ENCODE data around the gene PILRA. TPM values are rescaled to one million over a fixed set of nuclear protein-coding genes. Genes with fewer than 3 reads are reported as not detected.

PILRA gene
- total and polyA plus RNA-seq, 2 of the 8 experiments (the other 6 are each of a cell fraction or from before 2014, with no cell fraction given), result 7.6 to 10.6 TPM

- H3K23ac ChIP-seq (ENCODE audit: insufficient read length), result no peak overlapping the region
- H3K18ac ChIP-seq (ENCODE audit: extremely low read depth, low read length), result no peak overlapping the region
- H4K20me1 ChIP-seq (replicated peaks in 1 of 2; ENCODE audit: control insufficient read depth in 1 of 2, insufficient read depth in 2 of 2, low read length in 2 of 2), result no peaks in the 10 kb centered on the region
- H2BK5ac ChIP-seq (ENCODE audit: low read depth, low read length), result no peak overlapping the region
- CTCF ChIA-PET (ENCODE audit: partially characterized antibody), result interaction anchor here (4.2 kb wide), 1 partner anchor 15 kb away, joined by 17 read pairs; no protein-coding TSS in a partner anchor
- H3K79me1 ChIP-seq (ENCODE audit: low read depth, low read length), result no peaks in the 10 kb centered on the region
- H3K4ac ChIP-seq (replicated peaks; ENCODE audit: insufficient read length, low read depth, low read length), result no peak overlapping the region
- FAIRE-seq (no peak), DNase-seq (ENCODE audit: low read depth in 1 of 2, low spot score in 2 of 2) (no peak)
- H2BK120ac ChIP-seq (replicated peaks; ENCODE audit: low read depth, low read length), result no peak overlapping the region
- no peak overlapping the region for H2BK15ac ChIP-seq (ENCODE audit: low read length)
- H2BK20ac ChIP-seq (ENCODE audit: low read length), result no peak overlapping the region
- no peak overlapping the region for H3K14ac ChIP-seq (ENCODE audit: insufficient read length)
- H3K4me3 ChIP-seq (ENCODE audit: extremely low read depth in 1 of 4, insufficient read depth in 2 of 4, low read depth in 3 of 4, low read length in 4 of 4), result no peak overlapping the region
- no peak overlapping the region for H3K56ac ChIP-seq (replicated peaks; ENCODE audit: insufficient read length, low read depth, low read length)
- POLR2A ChIA-PET (ENCODE audit: partially characterized antibody), result no interaction called here
- H3K9ac ChIP-seq (replicated peaks in 1 of 4; ENCODE audit: extremely low read depth in 1 of 4, low read depth in 3 of 4, low read length in 3 of 4), result no peak overlapping the region
- H2AK5ac ChIP-seq (ENCODE audit: low read depth, low read length), result no peak overlapping the region
- no peak overlapping the region for H4K8ac ChIP-seq (ENCODE audit: extremely low read depth, insufficient read depth, low read length)
- H3K4me1 ChIP-seq (replicated peaks in 1 of 4; ENCODE audit: control insufficient read depth in 3 of 4, insufficient read depth in 4 of 4, low read length in 3 of 4), result no peaks in the 10 kb centered on the region; a peak in 1 of 7 replicates
- 77% methylated on average over 6 of the region's 6 CpGs; no CpG with 5 or more reads in 1 of the 2 experiments for WGBS, 2 experiments (ENCODE audit: extremely low coverage in 1 of 2, insufficient coverage in 1 of 2, insufficient read length in 1 of 2, insufficient replicate concordance in 2 of 2, low coverage in 1 of 2, low lambda C conversion rate in 2 of 2, missing lambda C conversion rate in 1 of 2)
- H4K5ac ChIP-seq (ENCODE audit: insufficient read length, low read depth, low read length), result no peak overlapping the region
- no peak overlapping the region for H3K27ac ChIP-seq (ENCODE audit: low read depth, low read length)
- no peak overlapping the region for H2AFZ ChIP-seq (ENCODE audit: low read length)
- H3K4me2 ChIP-seq (ENCODE audit: insufficient read depth in 1 of 2, low read depth in 2 of 2, low read length in 2 of 2), result no peak overlapping the region
- peaks cover under 1% of the 10 kb centered on the region; the same call in 1 of the 2 replicates for H3K23me2 ChIP-seq (ENCODE audit: low read depth, low read length)
- H2BK12ac ChIP-seq (ENCODE audit: low read depth, low read length), result no peak overlapping the region
- H3K36me3 ChIP-seq (ENCODE audit: control insufficient read depth in 2 of 4, insufficient read depth in 4 of 4, low read length in 3 of 4), result no peaks in the 10 kb centered on the region
- peaks cover 0 to 6% of the 10 kb centered on the region in 2 experiments; a peak in 1 of 4 replicates for H3K9me3 ChIP-seq (ENCODE audit: insufficient read depth in 2 of 2, low read depth in 1 of 2, low read length in 1 of 2)
- H3K79me2 ChIP-seq (ENCODE audit: control insufficient read depth in 1 of 2, insufficient read depth in 2 of 2, low read length in 2 of 2), result no peaks in the 10 kb centered on the region
- peaks cover 0 to 6% (median 6%) of the 10 kb centered on the region in 4 experiments; a peak in 4 of 7 replicates for H3K27me3 ChIP-seq (replicated peaks in 1 of 4; ENCODE audit: control insufficient read depth in 3 of 4, extremely low read depth in 1 of 4, insufficient read depth in 3 of 4, low read length in 3 of 4)
- H4K91ac ChIP-seq (replicated peaks; ENCODE audit: insufficient read length, low read length), result no peak overlapping the region
- TF ChIP-seq SIRT6 (IDR thresholded peaks at IDR 0.05; ENCODE audit: low read length) (no peak), YY1 (IDR thresholded peaks at IDR 0.05; ENCODE audit: low read depth, low read length) (no peak), BRCA1 (IDR thresholded peaks at IDR 0.05; ENCODE audit: low read depth, low read length) (no peak), SP1 (IDR thresholded peaks at IDR 0.05; ENCODE audit: low read depth, low read length) (no peak), TCF12 (IDR thresholded peaks at IDR 0.05; ENCODE audit: low read depth, low read length) (no peak)
Observed at GRCh38 chr7:100423315-100423714, 50.0 kb downstream of the PILRA start.
